GM18508 (cell line): Measurements from ENCODE around the gene TBX19.
"Not testable (repeated sequence)": the region's sequence is repeated elsewhere in the genome, so short reads cannot be mapped to it uniquely, and the experiment has no call there.

Experiments
- ATAC-seq: cut with Tn5 transposase; IDR thresholded peaks from one replicate; pipeline ENCODE4 v1.9.1; 2021; ENCODE audit warnings: moderate number of reproducible peaks; ENCODE audit not compliant: insufficient read depth, unreplicated experiment

The TBX19 gene

DNA sequence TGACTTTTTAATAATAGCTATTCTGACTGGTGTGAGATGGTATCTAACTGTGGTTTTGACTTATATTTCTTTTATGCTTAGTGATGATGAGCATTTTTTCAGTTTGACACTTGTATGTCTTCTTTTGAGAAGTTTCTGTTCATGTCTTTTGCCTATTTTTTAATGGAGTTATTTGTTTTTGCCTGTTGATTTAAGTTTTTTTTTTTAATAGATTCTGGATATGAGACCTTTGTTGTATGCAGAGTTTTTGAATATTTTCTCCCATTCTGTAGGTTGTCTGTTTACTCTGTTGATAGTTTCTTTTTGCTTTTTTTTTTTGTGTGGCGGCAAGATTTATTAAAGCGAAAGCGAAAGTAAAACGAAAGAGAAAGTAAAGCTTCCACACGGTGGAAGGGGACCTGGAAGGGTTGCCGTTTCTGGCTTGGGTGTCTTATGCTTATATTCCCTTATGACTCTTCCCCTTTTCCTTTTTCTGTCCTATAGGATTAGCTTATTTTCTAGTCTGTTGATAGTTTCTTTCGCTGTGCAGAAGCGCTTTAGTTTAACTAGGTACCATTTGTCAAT is 67.6 kb downstream of the TBX19 start:
- no peak for ATAC-seq

DNA sequence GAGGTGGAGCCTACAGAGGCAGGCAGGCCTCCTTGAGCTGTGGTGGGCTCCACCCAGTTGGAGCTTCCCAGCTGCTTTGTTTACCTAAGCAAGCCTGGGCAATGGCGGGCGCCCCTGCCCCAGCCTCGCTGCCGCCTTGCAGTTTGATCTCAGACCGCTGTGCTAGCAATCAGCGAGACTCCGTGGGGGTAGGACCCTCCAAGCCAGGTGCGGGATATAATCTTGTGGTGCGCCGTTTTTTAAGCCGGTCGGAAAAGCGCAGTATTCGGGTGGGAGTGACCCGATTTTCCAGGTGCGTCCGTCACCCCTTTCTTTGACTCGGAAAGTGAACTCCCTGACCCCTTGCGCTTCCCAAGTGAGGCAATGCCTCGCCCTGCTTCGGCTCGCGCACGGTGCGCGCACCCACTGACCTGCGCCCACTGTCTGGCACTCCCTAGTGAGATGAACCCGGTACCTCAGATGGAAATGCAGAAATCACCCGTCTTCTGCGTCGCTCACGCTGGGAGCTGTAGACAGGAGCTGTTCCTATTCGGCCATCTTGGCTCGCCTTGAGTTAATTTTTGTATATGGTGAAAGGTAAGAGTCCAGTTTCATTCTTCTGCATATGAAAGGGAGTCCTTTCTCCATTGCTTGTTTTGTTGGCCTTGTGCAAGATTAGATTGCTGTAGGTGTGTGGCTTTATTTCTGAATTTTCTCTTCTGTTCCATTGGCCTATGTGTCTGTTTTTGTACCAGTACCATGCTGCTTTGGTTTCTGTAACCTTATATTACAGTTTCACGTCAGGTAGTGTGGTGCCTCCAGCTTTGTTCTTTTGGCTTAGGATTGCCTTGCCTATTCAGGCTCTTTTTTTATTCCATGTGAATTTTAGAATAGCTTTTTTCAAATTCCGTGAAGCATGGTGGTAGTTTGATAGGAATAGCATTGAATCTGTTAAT is 73.9 kb downstream of the TBX19 start:
- ATAC-seq: not testable (repeated sequence)

DNA sequence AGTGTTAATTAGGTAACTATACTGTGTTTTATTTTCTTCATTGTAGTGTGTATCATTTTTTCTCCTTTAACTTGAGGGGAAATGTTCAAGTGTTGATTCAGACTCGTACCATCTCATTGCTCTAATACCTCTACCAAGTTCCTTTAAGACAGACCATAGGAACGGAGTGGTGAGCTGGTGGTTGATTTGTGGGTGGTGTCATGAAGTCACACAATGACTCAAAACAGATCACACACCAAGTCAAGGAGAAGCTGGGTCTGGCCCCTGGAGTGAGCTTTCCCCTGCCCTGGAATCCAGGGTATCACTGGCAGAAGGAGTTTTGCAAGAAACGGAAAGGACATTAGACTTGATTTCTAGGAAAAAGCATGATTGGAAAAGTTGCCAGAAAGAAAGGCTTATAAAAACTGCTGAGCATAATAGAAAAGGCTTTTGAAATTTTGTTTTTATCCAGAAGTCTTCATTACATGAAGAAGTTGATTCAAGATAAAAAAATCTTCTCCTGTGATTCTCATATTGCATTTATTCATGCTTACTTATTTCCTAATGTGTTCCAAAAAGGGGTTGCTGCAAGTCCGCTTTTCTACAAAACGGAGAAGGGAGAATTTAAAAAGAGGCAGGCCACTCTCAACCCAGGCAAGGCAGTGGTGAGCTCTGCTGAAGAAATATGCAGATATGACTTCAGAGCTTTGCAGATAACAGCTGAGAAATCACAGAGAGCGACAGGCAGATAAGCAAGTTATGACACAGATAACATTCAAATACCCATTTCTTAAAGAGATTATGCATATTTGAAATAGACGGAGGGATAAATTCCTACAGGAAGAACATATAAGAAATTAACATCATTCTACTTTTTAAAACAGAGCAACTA is 79.7 kb downstream of the TBX19 start:
- ATAC-seq: no peak

DNA sequence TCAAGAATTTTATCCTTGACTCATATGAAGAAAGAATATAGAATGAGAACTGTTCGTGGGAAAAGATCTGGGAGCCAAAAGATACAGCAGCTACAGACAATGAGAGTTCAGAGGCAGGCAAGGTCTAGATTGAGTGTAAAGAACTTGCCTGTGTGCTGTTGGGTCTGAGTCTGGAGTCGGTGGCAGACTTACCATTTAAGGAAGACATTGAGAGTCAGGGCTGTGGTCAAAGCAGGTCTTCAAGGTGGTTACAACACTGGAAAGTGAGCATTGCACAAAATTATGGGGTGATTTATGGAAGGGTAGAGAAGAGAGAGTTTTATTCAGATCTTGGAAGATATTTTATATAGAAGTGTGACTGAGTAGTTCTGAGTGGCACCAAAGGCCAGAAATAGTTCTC is 80.6 kb downstream of the TBX19 start:
- no peak for ATAC-seq

DNA sequence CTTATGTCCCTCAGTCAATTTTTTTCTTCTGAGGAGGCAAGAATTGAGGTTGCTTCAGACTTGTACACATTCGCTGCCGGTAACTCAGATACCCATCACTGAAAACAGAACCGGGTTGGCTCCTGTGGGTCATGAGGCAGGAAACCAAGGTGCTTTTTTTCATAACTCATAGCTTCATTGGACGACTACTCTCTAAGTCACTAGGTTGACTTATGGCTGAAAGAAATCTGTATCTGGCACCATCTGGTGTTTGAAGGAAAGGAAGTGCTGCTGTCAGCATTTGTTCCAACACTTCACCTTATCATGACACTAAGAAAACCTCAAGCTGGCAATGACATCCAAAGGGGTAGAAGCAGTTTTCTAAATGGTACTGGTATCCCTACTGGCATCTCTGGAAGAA is 82.3 kb downstream of the TBX19 start:
- ATAC-seq: no peak
